Mucosa of descending colon (tissue), 3 donors: ENCODE measurements around the gene ATRIP. TPM values are rescaled to one million over a fixed set of nuclear protein-coding genes. Genes with fewer than 3 reads are reported as not detected.
A peak's percentile ranks its signal among the peaks of the same experiment; 100 is the strongest.

Experiments used
- ATAC-seq: fragments of 200-7000 bp; cut with Tn5 transposase; one replicate; pipeline ENCODE4 v1.9.1; 2020; ENCODE audit warnings: mild to moderate bottlenecking, moderate library complexity
- DNase-seq, 3 donors: peaks; one replicate each; pipeline ENCODE4 v3.0.0-alpha.2; 2020
- H3K36me3 ChIP-seq: fragments of 200-600 bp; one replicate; pipeline ENCODE4 v1.8.0; 2021; ENCODE audit warnings: low read depth, mild to moderate bottlenecking
- H3K4me1 ChIP-seq: fragments of 200-600 bp; one replicate; pipeline ENCODE4 v1.8.0; 2021; ENCODE audit warnings: low read depth, mild to moderate bottlenecking
- H3K4me3 ChIP-seq: fragments of 200-600 bp; one replicate; pipeline ENCODE4 v1.8.0; 2021; ENCODE audit warnings: mild to moderate bottlenecking
- H3K9me3 ChIP-seq: fragments of 200-600 bp; one replicate; pipeline ENCODE4 v1.8.0; 2021; ENCODE audit warnings: mild to moderate bottlenecking
- CTCF ChIP-seq: fragments of 200-600 bp; IDR thresholded peaks from one replicate; pipeline ENCODE4 v1.8.0; 2022; ENCODE audit warnings: antibody characterized with exemption, mild to moderate bottlenecking
- intact Hi-C, 2 donors: fragments of 100-400 bp; cut with DNase I in 1 of 2; cut with micrococcal nuclease in 1 of 2; formaldehyde crosslinking; loops; one replicate each; pipeline versions ENCODE4 v1.11.0 to v1.11.1; 2022; cut with DNase I, micrococcal nuclease
- total RNA-seq, 3 donors: library from RNA; stranded (reverse); fragmentation: NEBNext Ultra II Directional in 2 of 3; extraction: Animal tissue kit (Norgen Biotek cat#: 25700) in 2 of 3; gene quantifications; one replicate each; pipeline versions ENCODE4 v1.2.1 to v1.2.4, GENCODE V29; 2021 to 2023
- donor health status: DM: no; HTN: no; CAD: no; lungs with moderate emphysema.
- donor health status: DM: no; HTN: no; CAD: no.
- donor health status: DM: no; HTN: yes; CAD: no.

The ATRIP gene
- total RNA-seq, 3 donors from 2014 or later, result 4.5 to 7.2 (median 6.2) TPM

- peaks cover 4% of the 10 kb centered on the region for H3K36me3 ChIP-seq
- ATAC-seq, result peak; percentile 22
- DNase-seq, result no peak
- H3K9me3 ChIP-seq, result no peaks in the 10 kb centered on the region
- H3K4me1 ChIP-seq, result peaks cover 40% of the 10 kb centered on the region
- intact Hi-C loops, result loop anchor here in 1 of 2 donors (5.0 kb wide), 1 partner anchor 82 kb away; no protein-coding TSS in a partner anchor
- no peak overlapping the region for H3K4me3 ChIP-seq
- no peak for TF ChIP-seq CTCF
These were observed 18.6 kb downstream of the ATRIP start for GRCh38 chr3:48465237-48465530.

- H3K4me1 ChIP-seq, result peaks cover 40% of the 10 kb centered on the region
- intact Hi-C loops, result loop anchor here in 1 of 2 donors (5.0 kb wide), 1 partner anchor 82 kb away; no protein-coding TSS in a partner anchor
These were observed 19.2 kb downstream of the ATRIP start for GRCh38 chr3:48465531-48466378.

GRCh38 chr3:48466386-48467109 is 20.0 kb downstream of the ATRIP start:
- H3K36me3 ChIP-seq, result peaks cover 4% of the 10 kb centered on the region
- H3K4me1 ChIP-seq, result peaks cover 48% of the 10 kb centered on the region
- H3K9me3 ChIP-seq, result no peaks in the 10 kb centered on the region
- DNase-seq (peak in 2 of 3 donors; percentile 64 to 73), ATAC-seq (peak; percentile 12)
- intact Hi-C loops, result loop anchor here in 1 of 2 donors (5.0 kb wide), 1 partner anchor 81 kb away; no protein-coding TSS in a partner anchor
- H3K4me3 ChIP-seq, result peak overlapping the region; percentile 15
- TF ChIP-seq CTCF, result no peak

More at GRCh38 chr3:48465531-48466378, 19.2 kb downstream of the ATRIP start:
- DNase-seq (peak; percentile 93 to 96 (median 95)), ATAC-seq (peak; percentile 91)
- Histone ChIP-seq H3K4me3 (peak overlapping the region; percentile 15), H3K36me3 (peaks cover 4% of the 10 kb centered on the region), H3K9me3 (no peaks in the 10 kb centered on the region)
- peak; percentile 32 for TF ChIP-seq CTCF

- intact Hi-C loops, result loop anchor here in 1 of 2 donors (5.0 kb wide), 1 partner anchor 80 kb away; no protein-coding TSS in a partner anchor
- peaks cover 54% of the 10 kb centered on the region for H3K4me1 ChIP-seq
- no peak for TF ChIP-seq CTCF
- H3K4me3 ChIP-seq, result no peak overlapping the region
- DNase-seq, result no peak
- ATAC-seq, result no peak
- H3K36me3 ChIP-seq, result peaks cover 4% of the 10 kb centered on the region
- no peaks in the 10 kb centered on the region for H3K9me3 ChIP-seq
These were observed 20.5 kb downstream of the ATRIP start for GRCh38 chr3:48467110-48467454.

GRCh38 chr3:48467473-48468267 is 21.1 kb downstream of the ATRIP start:
- H3K4me1 ChIP-seq, result peaks cover 57% of the 10 kb centered on the region
- no peaks in the 10 kb centered on the region for H3K9me3 ChIP-seq
- intact Hi-C loops, result loop anchor here in 1 of 2 donors (5.0 kb wide), 1 partner anchor 80 kb away; no protein-coding TSS in a partner anchor
- no peak overlapping the region for H3K4me3 ChIP-seq
- ATAC-seq (no peak), DNase-seq (no peak)
- peaks cover 4% of the 10 kb centered on the region for H3K36me3 ChIP-seq
- TF ChIP-seq CTCF, result no peak
